Right renal pelvis (tissue), 4 donors: ENCODE data around the gene AGXT2. TPM values are rescaled to one million over a fixed set of nuclear protein-coding genes. Genes with fewer than 3 reads are reported as not detected.
A peak's percentile ranks its signal among the peaks of the same experiment; 100 is the strongest.

Experiments used
- DNase-seq, 4 donors: peaks; one replicate each; pipeline ENCODE4 v3.0.0-alpha.2; 2013; ENCODE audit warnings: low read depth in 4 of 4, low spot score in 3 of 4, missing footprints in 1 of 4
- polyA plus RNA-seq, 4 donors: library from polyadenylated mRNA; unstranded; fragments of 120-200 nt; gene quantifications; one replicate each; pipeline ENCODE4 v1.2.1, GENCODE V29; 2013; ENCODE audit not compliant: insufficient read length in 4 of 4

Gene AGXT2
- polyA plus RNA-seq, 4 donors = 43.2 to 79.6 (median 50.2) TPM

GRCh38 chr5:35016174-35017051, 31.3 kb downstream of the AGXT2 start:
- DNase-seq = no peak

GRCh38 chr5:35015063-35015462, 32.7 kb downstream of the AGXT2 start:
- no peak for DNase-seq

- no peak for DNase-seq
These were observed 35.0 kb downstream of the AGXT2 start for GRCh38 chr5:35012796-35013195.

GRCh38 chr5:35012365-35012764, 35.4 kb downstream of the AGXT2 start:
- no peak for DNase-seq

GRCh38 chr5:35010676-35011075, 37.1 kb downstream of the AGXT2 start:
- DNase-seq = no peak

- no peak for DNase-seq
These were observed 38.1 kb downstream of the AGXT2 start for GRCh38 chr5:35009657-35010056.

- no peak for DNase-seq
These were observed 38.7 kb downstream of the AGXT2 start for GRCh38 chr5:35009019-35009418.

GRCh38 chr5:35004771-35005170, 43.0 kb downstream of the AGXT2 start:
- DNase-seq = no peak

GRCh38 chr5:35004200-35004599, 43.5 kb downstream of the AGXT2 start:
- no peak for DNase-seq

- DNase-seq = peak; percentile 38 to 56 (median 44)
These were observed 44.5 kb downstream of the AGXT2 start for GRCh38 chr5:35003018-35003957.

- no peak for DNase-seq
These were observed 45.3 kb downstream of the AGXT2 start for GRCh38 chr5:35002459-35002858.

- no peak for DNase-seq
These were observed 45.9 kb downstream of the AGXT2 start for GRCh38 chr5:35001842-35002241.

GRCh38 chr5:34998058-34998789, 49.5 kb downstream of the AGXT2 start:
- DNase-seq = no peak

- no peak for DNase-seq
These were observed 51.5 kb downstream of the AGXT2 start for GRCh38 chr5:34996261-34996660.

- no peak for DNase-seq
These were observed 53.8 kb downstream of the AGXT2 start for GRCh38 chr5:34993951-34994350.

- no peak for DNase-seq
These were observed 56.1 kb downstream of the AGXT2 start for GRCh38 chr5:34991486-34992238.

GRCh38 chr5:34986965-34987364, 60.8 kb downstream of the AGXT2 start:
- DNase-seq = no peak

- DNase-seq = no peak
These were observed 64.9 kb downstream of the AGXT2 start for GRCh38 chr5:34982823-34983222.

- no peak for DNase-seq
These were observed 69.1 kb downstream of the AGXT2 start for GRCh38 chr5:34978681-34979080.
